Stimulated activated effector memory CD8-positive, alpha-beta T cell treated with anti-CD3 and anti-CD28 coated beads, Interleukin-12 subunit alpha, Interleukin-12 subunit beta, amount 100 ng/mL, for 72 hours (primary cell): ENCODE results near the gene TACO1.

ENCODE experiments used
- ATAC-seq: fragments of 150-1000 bp; cut with Tn5 transposase; 2 replicates; pipeline ENCODE4 v1.10.0; 2021
- DNase-seq, 2 donors: peaks; one replicate each; pipeline ENCODE4 v3.0.0; 2021 to 2022; ENCODE audit warnings: low spot score in 2 of 2
- H3K27ac Mint-ChIP-seq: one replicate; pipeline ENCODE4 v1.8.0; 2022; ENCODE audit warnings: mild to moderate bottlenecking, mixed read lengths
- H3K36me3 Mint-ChIP-seq: one replicate; pipeline ENCODE4 v1.8.0; 2022; ENCODE audit warnings: mild to moderate bottlenecking, mixed read lengths
- H3K4me1 Mint-ChIP-seq: one replicate; pipeline ENCODE4 v1.8.0; 2022; ENCODE audit warnings: mixed read lengths
- H3K4me3 Mint-ChIP-seq: one replicate; pipeline ENCODE4 v1.8.0; 2022; ENCODE audit warnings: mild to moderate bottlenecking, mixed read lengths
- H3K9me3 Mint-ChIP-seq: one replicate; pipeline ENCODE4 v1.8.0; 2022; ENCODE audit warnings: mixed read lengths

TACO1 gene

DNA sequence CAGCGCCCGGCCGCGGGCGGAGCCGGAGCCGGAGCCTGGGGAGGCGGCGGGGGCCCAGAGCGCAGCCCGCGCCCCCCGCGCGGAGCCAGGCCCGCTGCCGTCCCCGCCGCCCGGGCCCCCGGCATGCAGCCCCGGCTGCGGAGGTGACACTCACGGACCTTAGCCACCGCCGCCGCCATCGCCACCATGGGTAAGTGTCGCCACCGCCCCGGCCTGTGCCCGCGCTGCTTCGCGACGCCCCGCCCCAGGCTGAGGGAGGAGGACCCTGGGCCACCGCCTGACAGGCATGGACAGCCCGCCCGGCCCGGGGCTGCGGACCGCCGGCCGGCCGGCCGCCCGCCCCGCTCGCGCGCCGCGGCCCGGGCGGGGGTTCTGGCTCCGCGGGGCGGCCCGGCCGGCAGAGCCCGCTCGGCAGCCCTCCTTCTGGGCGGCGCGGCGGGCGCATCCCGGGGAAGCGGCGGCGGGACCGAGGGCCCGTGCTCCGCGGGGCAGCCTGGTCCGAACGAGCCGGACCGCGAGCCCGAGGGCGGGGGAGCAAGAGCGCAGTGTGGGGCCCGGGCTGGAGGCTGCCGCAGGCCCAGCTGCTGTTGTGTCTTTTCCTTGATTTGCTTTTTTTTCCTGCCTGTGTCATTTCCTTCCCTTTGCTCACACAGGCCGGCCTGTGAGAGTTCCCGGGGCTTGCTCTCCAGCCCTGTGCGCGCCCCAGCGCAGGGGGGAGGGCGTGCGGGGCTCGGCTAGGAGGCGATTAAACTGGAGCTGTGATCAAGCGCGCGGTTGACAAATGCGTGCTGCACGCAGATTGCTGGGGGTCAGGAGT is 22.1 kb downstream of the TACO1 start:
- ATAC-seq, result peak; percentile 61
- Mint-ChIP-seq H3K9me3 (no peaks in the 10 kb centered on the region), H3K4me1 (peaks cover 38% of the 10 kb centered on the region), H3K27ac (peak overlapping the region; percentile 89), H3K36me3 (peaks cover 13% of the 10 kb centered on the region), H3K4me3 (peak overlapping the region; percentile 95)
- peak; percentile 45 to 80 for DNase-seq

DNA sequence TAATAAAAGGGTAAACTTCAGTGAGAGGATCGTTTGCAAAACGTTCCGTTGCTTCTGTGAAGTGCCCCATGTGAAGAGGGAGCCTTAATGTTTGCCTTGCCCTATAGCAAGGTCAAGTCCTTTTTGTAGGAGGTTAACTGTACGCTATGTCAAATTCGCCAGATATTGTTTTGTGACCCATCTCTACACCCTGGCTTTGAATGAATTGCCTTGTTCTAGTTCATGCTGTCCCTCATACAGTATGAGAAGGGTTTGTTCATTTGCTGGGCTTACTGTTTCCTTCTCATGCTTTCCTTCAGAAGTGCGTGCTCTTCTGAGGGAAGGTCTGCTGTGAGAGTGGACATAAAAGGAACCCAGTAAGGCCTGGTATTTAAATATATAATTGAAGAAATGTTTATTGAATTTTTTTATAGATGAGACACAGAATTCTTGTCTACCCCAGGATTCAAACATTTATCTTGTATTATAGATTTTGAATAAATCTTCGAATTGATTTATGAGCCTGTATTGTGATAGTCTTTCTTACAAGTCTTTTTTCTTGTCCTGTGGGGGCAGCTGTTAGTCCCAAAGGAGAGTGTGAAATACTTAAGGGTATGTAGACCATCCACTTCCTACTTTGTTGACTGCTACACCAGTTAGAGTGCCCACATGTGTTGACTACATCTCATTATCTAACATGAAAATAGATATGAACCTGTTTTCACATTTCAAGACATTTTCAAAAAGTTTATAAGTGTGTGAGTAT is 23.3 kb downstream of the TACO1 start:
- H3K4me3 Mint-ChIP-seq, result peak overlapping the region; percentile 95
- no peak for ATAC-seq
- no peak for DNase-seq
- H3K36me3 Mint-ChIP-seq, result peaks cover 20% of the 10 kb centered on the region
- peak overlapping the region; percentile 85 for H3K27ac Mint-ChIP-seq
- H3K4me1 Mint-ChIP-seq, result peaks cover 38% of the 10 kb centered on the region
- no peaks in the 10 kb centered on the region for H3K9me3 Mint-ChIP-seq

- Mint-ChIP-seq H3K9me3 (no peaks in the 10 kb centered on the region), H3K27ac (no peak overlapping the region), H3K4me3 (peak overlapping the region; percentile 95), H3K4me1 (peaks cover 38% of the 10 kb centered on the region), H3K36me3 (peaks cover 25% of the 10 kb centered on the region)
- ATAC-seq, result no peak
- no peak for DNase-seq
Observed at GRCh38 chr17:63624531-63624880, 23.8 kb downstream of the TACO1 start.

- no peak for DNase-seq
- ATAC-seq, result no peak
- H3K4me1 Mint-ChIP-seq, result peaks cover 33% of the 10 kb centered on the region
- H3K36me3 Mint-ChIP-seq, result peaks cover 28% of the 10 kb centered on the region
- H3K9me3 Mint-ChIP-seq, result no peaks in the 10 kb centered on the region
- no peak overlapping the region for H3K4me3 Mint-ChIP-seq
- peak overlapping the region; percentile 35 for H3K27ac Mint-ChIP-seq
Observed at GRCh38 chr17:63626551-63627180, 26.0 kb downstream of the TACO1 start.

DNA sequence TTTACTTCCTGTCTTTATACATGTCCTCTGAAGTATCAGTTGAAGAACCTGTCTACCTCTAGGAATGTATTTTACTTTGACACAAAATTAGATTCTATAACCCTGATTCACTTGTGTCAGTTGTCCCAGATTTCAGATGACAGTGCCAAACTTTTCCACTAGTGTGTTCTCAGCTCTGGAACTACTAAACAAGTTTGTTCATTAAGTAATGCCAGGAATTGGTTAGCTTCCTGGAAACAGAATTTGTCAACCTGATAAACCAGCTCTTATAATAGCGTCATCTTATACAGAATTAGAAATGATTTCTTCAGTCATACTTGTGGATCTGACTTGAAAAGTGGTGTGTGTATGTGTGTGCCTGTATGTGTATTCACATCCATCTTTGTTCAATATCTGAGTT is 28.9 kb downstream of the TACO1 start:
- peaks cover 29% of the 10 kb centered on the region for H3K4me1 Mint-ChIP-seq
- H3K9me3 Mint-ChIP-seq, result no peaks in the 10 kb centered on the region
- DNase-seq (no peak), ATAC-seq (no peak)
- no peak overlapping the region for H3K27ac Mint-ChIP-seq
- H3K4me3 Mint-ChIP-seq, result no peak overlapping the region
- peaks cover 37% of the 10 kb centered on the region for H3K36me3 Mint-ChIP-seq

DNA sequence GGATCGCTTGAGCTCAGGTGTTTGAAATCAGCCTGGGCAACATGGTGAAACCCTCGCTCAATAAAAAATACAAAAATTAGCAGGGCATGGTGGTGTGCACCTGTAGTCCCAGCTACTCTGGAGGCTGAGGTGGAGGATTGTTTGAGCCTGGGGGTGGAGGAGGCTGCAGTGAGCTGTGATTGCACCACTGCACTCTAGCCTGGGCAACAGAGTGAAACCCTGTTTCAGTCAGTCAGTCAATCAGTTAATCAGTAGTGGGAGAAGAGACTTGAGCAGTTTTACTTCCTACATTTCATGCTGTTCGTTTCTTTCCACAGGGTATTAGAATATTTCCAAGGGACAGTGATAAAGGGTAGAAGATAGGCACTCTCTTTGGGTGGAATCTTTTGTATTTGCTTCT is 30.4 kb downstream of the TACO1 start:
- H3K4me3 Mint-ChIP-seq, result no peak overlapping the region
- H3K4me1 Mint-ChIP-seq, result peaks cover 24% of the 10 kb centered on the region
- no peak for DNase-seq
- peak overlapping the region; percentile 68 for H3K27ac Mint-ChIP-seq
- H3K9me3 Mint-ChIP-seq, result no peaks in the 10 kb centered on the region
- ATAC-seq, result no peak
- H3K36me3 Mint-ChIP-seq, result peaks cover 48% of the 10 kb centered on the region

- no peak overlapping the region for H3K27ac Mint-ChIP-seq
- peaks cover 22% of the 10 kb centered on the region for H3K4me1 Mint-ChIP-seq
Observed at GRCh38 chr17:63631626-63632025, 30.9 kb downstream of the TACO1 start.

DNA sequence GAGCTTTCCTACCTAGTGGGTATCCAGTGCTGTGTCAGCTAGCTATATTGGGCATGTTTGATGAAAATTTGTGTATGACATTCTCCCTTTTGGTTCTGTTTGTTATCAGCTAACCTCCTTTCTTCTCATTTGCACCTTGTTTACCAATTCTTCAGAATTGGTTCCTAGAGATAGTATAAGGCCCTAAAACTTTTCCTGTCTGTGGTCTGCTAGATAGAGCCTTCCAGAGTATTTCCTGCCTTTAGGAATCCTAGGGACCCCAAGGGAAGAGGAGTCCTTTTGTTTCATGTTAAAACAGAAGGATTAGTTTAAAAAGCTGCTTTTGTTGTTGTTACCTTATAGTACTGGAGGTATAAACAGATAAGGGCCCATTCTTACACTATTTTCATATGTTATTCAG is 33.0 kb downstream of the TACO1 start:
- no peak for ATAC-seq
- no peak for DNase-seq
- Mint-ChIP-seq H3K27ac (peak overlapping the region; percentile 33), H3K4me1 (peaks cover 20% of the 10 kb centered on the region), H3K4me3 (no peak overlapping the region), H3K9me3 (no peaks in the 10 kb centered on the region), H3K36me3 (peaks cover 69% of the 10 kb centered on the region)

More at GRCh38 chr17:63631626-63632025, 30.9 kb downstream of the TACO1 start:
- DNase-seq, result no peak
- H3K9me3 Mint-ChIP-seq, result no peaks in the 10 kb centered on the region
- H3K4me3 Mint-ChIP-seq, result no peak overlapping the region
- peaks cover 53% of the 10 kb centered on the region for H3K36me3 Mint-ChIP-seq
- no peak for ATAC-seq

- H3K9me3 Mint-ChIP-seq, result no peaks in the 10 kb centered on the region
- no peak overlapping the region for H3K4me3 Mint-ChIP-seq
- peak overlapping the region; percentile 33 for H3K27ac Mint-ChIP-seq
- peaks cover 66% of the 10 kb centered on the region for H3K36me3 Mint-ChIP-seq
- peaks cover 24% of the 10 kb centered on the region for H3K4me1 Mint-ChIP-seq
- ATAC-seq, result no peak
- no peak for DNase-seq
Observed at GRCh38 chr17:63634163-63634562, 33.5 kb downstream of the TACO1 start.

- no peak for DNase-seq
- Mint-ChIP-seq H3K4me1 (peaks cover 25% of the 10 kb centered on the region), H3K27ac (no peak overlapping the region), H3K4me3 (no peak overlapping the region), H3K9me3 (no peaks in the 10 kb centered on the region), H3K36me3 (peaks cover 59% of the 10 kb centered on the region)
- ATAC-seq, result no peak
Observed at GRCh38 chr17:63634816-63635215, 34.1 kb downstream of the TACO1 start.

DNA sequence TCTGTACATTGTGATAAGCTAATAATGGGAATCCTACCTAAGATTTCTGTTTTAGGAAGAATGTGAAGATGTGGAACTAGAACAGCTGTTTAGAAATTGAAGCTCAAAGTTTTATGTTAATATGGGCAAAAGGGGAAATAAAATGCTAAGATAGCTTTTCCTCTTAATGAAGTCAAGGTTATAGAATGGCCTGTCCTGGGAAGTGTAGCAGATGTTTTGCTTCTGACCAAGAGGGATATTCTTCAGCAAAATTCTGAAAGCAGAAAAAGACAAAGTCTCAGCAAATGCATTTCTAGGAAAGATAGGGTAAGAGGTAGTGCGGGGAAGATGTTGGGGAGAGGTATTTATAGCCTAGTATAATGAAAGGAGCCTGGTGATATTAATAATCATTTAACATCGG is 34.6 kb downstream of the TACO1 start:
- ATAC-seq (no peak), DNase-seq (no peak)
- H3K27ac Mint-ChIP-seq, result no peak overlapping the region
- H3K36me3 Mint-ChIP-seq, result peaks cover 59% of the 10 kb centered on the region
- no peaks in the 10 kb centered on the region for H3K9me3 Mint-ChIP-seq
- H3K4me1 Mint-ChIP-seq, result peaks cover 25% of the 10 kb centered on the region
- H3K4me3 Mint-ChIP-seq, result no peak overlapping the region

GRCh38 chr17:63635787-63636186 is 35.1 kb downstream of the TACO1 start:
- Mint-ChIP-seq H3K4me1 (peaks cover 25% of the 10 kb centered on the region), H3K27ac (no peak overlapping the region), H3K9me3 (no peaks in the 10 kb centered on the region), H3K36me3 (peaks cover 59% of the 10 kb centered on the region), H3K4me3 (no peak overlapping the region)
- ATAC-seq, result no peak
- no peak for DNase-seq

GRCh38 chr17:63639125-63639524 is 38.4 kb downstream of the TACO1 start:
- Mint-ChIP-seq H3K27ac (peak overlapping the region; percentile 60), H3K4me3 (no peak overlapping the region), H3K9me3 (no peaks in the 10 kb centered on the region), H3K4me1 (peaks cover 19% of the 10 kb centered on the region), H3K36me3 (peaks cover 43% of the 10 kb centered on the region)
- DNase-seq (no peak), ATAC-seq (no peak)

DNA sequence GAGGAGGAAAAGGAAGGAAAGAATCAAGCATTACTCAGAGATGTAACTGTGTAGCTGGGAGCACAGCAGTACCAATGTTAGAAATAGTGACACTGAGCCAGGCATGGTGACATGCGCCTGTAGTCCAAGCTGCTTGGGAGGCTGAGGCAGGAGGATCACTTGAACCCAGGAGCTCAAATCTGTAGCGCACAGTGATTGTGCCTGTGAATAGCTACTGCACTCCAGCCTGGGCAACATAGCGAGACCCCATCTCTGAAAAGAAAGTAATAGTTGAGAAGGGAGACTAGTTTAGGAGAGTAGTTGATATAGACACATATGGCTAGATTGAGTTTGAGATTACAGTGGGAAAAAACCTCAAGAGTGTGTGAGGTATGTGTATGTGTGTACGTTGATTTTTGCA is 39.3 kb downstream of the TACO1 start:
- Mint-ChIP-seq H3K9me3 (no peaks in the 10 kb centered on the region), H3K27ac (peak overlapping the region; percentile 60), H3K4me3 (no peak overlapping the region), H3K36me3 (peaks cover 40% of the 10 kb centered on the region), H3K4me1 (peaks cover 16% of the 10 kb centered on the region)
- ATAC-seq (no peak), DNase-seq (no peak)

DNA sequence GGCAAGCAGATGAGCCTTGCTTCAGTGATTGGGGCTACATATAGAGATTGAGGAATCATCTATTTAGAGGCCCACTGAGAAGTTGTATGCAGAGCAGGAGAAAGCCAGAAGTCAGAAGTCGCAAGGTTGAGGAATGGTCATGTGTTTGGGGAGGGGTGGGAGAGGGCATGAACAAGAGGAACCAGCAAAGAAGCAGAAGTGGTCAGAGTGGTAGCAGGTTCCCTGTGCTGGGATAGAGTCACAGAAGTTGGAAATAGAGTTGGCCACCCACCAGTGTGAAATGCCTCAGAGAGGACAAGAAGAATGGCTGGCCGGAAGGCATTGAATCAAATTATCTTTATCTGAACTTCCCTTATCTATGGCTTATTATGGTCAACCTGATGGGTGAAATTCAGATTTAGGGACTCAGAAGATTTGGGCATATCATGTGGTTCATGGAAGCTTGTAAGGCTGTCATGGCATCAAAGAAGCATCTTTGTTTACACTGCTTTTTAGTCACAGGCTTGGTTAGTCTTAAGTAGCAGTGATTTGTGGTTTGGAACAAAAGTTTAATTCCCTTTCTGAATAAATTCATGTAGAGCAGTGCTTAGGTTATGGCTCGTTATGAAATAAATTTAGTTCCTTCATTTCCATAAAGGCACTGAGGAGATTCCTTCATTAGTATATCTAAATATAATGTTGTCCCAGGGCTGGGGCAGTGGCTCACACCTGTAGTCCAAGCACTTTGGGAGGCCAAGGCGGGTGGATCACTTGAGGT is 41.2 kb downstream of the TACO1 start:
- Mint-ChIP-seq H3K4me3 (no peak overlapping the region), H3K4me1 (peaks cover 9% of the 10 kb centered on the region), H3K27ac (no peak overlapping the region), H3K36me3 (peaks cover 29% of the 10 kb centered on the region), H3K9me3 (no peaks in the 10 kb centered on the region)
- no peak for DNase-seq
- ATAC-seq, result no peak
